Thoracic aorta (tissue), 2 donors: ENCODE measurements around the gene TMEM121B. TPM values are rescaled to one million over a fixed set of nuclear protein-coding genes. Genes with fewer than 3 reads are reported as not detected.
A peak's percentile ranks its signal among the peaks of the same experiment; 100 is the strongest.

Experiments
- ATAC-seq: fragments of 150-250 bp; one replicate; pipeline ENCODE4 v1.8.0; 2017; ENCODE audit warnings: low read depth; ENCODE audit not compliant: insufficient number of reproducible peaks, low FRiP score
- DNase-seq: peaks from one replicate; pipeline ENCODE4 v3.0.0-alpha.2; 2020; ENCODE audit warnings: low spot score
- H3K27ac ChIP-seq, 2 donors: fragments of 200-600 bp; sonication (generic); 1 replicate in 1 of 2; 2 replicates in 1 of 2; pipeline ENCODE4 v1.5.1; 2016; ENCODE audit warnings: mild to moderate bottlenecking in 2 of 2, moderate library complexity in 2 of 2
- H3K27me3 ChIP-seq: fragments of 200-600 bp; sonication (generic); replicated peaks from 2 replicates; pipeline ENCODE4 v1.6.0; 2016; ENCODE audit warnings: mild to moderate bottlenecking; ENCODE audit not compliant: insufficient read depth
- H3K36me3 ChIP-seq: fragments of 200-600 bp; sonication (generic); one replicate; pipeline ENCODE4 v1.5.1; 2016
- H3K4me1 ChIP-seq, 2 donors: fragments of 200-600 bp; sonication (generic); 1 replicate in 1 of 2; 2 replicates in 1 of 2; pipeline versions ENCODE4 v1.5.1 to v1.6.0; 2016; ENCODE audit warnings: low read depth in 2 of 2, mild to moderate bottlenecking in 1 of 2; ENCODE audit not compliant: control insufficient read depth in 1 of 2
- H3K4me3 ChIP-seq: fragments of 200-600 bp; sonication (generic); 2 replicates; pipeline ENCODE4 v1.5.1; 2016; ENCODE audit warnings: mild to moderate bottlenecking
- H3K9me3 ChIP-seq: fragments of 200-600 bp; sonication (generic); 2 replicates; pipeline ENCODE4 v1.5.1; 2016
- CTCF ChIP-seq: fragments of 200-600 bp; sonication (generic); IDR thresholded peaks from one replicate; pipeline ENCODE4 v1.5.1; 2019; ENCODE audit warnings: antibody characterized with exemption
- total RNA-seq, 2 donors: library from RNA; depleted of rRNA; stranded (reverse); fragments of >200 nt; gene quantifications; one replicate each; pipeline versions ENCODE4 v1.1.0 to v1.2.3, GENCODE V29; 2016

Gene TMEM121B
- total RNA-seq, 2 donors from 2014 or later: 1.1 to 2.0 TPM

DNA sequence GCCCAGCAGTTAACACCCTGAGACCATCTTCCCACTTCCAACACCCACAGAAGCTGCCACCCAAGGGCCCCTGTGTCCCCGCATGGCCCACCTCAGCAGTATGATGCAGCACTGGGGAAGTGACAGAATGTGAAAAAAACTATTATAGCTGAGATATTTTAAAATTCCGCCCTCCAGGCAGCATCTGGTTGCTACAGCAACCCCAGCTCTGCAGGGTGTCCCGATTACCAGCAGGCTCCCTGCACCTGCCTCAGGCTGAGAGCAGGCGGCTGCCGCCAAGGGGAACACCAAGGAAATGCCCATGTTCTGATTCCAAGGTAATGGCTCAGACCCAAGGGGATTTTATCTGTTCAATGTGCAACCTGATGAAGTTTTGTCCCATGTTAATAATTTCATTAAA is 10.5 kb upstream of the TMEM121B start:
- DNase-seq (no peak), ATAC-seq (no peak)
- Histone ChIP-seq H3K4me1 (no peaks in the 10 kb centered on the region), H3K36me3 (no peaks in the 10 kb centered on the region), H3K4me3 (no peak overlapping the region), H3K27ac (no peak overlapping the region), H3K27me3 (no peaks in the 10 kb centered on the region), H3K9me3 (no peaks in the 10 kb centered on the region)
- TF ChIP-seq CTCF: no peak

DNA sequence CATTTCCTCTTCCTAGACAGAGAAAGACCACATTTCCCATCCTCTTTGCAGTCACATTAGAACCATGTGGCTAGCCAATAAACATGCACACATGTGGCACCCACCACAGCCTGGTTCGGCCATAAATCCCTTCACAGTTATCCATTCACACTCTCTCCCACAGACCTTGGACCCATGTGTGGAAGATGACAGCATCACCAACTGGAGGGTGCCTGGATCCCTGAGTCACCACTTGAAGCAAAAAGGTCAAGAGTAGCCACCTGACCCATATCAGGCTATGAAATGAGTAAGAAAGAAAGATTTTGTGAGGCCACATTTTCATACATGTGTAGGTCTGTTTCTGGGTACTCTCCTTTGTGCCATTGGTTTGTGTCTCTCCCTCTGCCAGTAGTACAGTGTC is 9.0 kb upstream of the TMEM121B start:
- Histone ChIP-seq H3K9me3 (no peaks in the 10 kb centered on the region), H3K4me1 (no peaks in the 10 kb centered on the region), H3K27me3 (no peaks in the 10 kb centered on the region), H3K27ac (no peak overlapping the region), H3K4me3 (no peak overlapping the region), H3K36me3 (no peaks in the 10 kb centered on the region)
- no peak for ATAC-seq
- no peak for TF ChIP-seq CTCF
- DNase-seq: no peak

DNA sequence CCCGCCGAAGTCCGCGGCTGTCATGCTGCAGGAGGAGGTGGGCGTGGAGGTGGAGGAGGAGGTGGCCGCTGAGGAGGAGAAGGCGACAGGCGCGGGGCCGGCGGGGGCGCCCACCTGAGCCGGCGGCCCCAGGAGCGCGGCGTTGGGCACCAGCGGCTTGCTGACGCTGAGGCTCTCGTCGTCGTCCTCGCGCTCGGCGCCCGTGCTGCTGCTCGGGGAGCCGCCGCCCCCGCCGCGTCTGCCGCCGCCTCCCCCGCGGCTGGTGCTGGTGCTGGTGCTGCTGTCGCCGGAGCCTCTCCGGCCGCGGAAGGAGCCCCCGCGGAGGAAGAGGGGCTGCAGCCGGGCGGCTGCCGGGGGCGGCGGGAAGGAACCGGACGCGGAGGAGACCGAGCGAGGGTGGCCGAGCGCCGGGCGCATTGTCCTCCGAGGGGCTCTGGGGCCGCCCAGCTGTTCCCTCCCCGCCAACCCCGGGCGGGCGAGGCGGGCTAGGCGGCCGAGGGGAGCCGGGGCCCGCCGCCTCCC is 388 bp downstream of the TMEM121B start:
- DNase-seq: no peak
- peaks cover 5 to 8% of the 10 kb centered on the region in 2 donors for H3K4me1 ChIP-seq
- H3K27me3 ChIP-seq: peaks cover 12% of the 10 kb centered on the region
- H3K9me3 ChIP-seq: no peaks in the 10 kb centered on the region
- ATAC-seq: no peak
- no peak overlapping the region for H3K27ac ChIP-seq
- peak overlapping the region; percentile 74 for H3K4me3 ChIP-seq
- no peaks in the 10 kb centered on the region for H3K36me3 ChIP-seq
- no peak for TF ChIP-seq CTCF

GRCh38 chr22:17120281-17120680 is 879 bp downstream of the TMEM121B start:
- Histone ChIP-seq H3K4me3 (no peak overlapping the region), H3K4me1 (peaks cover 5 to 8% of the 10 kb centered on the region in 2 donors), H3K9me3 (no peaks in the 10 kb centered on the region), H3K36me3 (no peaks in the 10 kb centered on the region), H3K27ac (no peak overlapping the region), H3K27me3 (peaks cover 12% of the 10 kb centered on the region)
- ATAC-seq (no peak), DNase-seq (no peak)
- TF ChIP-seq CTCF: no peak

- no peak overlapping the region for H3K27ac ChIP-seq
- DNase-seq: no peak
- H3K4me1 ChIP-seq: peaks cover 5 to 8% of the 10 kb centered on the region in 2 donors
- H3K27me3 ChIP-seq: peaks cover 12% of the 10 kb centered on the region
- H3K9me3 ChIP-seq: no peaks in the 10 kb centered on the region
- TF ChIP-seq CTCF: no peak
- no peaks in the 10 kb centered on the region for H3K36me3 ChIP-seq
- no peak overlapping the region for H3K4me3 ChIP-seq
- no peak for ATAC-seq
Measured at GRCh38 chr22:17119481-17120202, 1.5 kb downstream of the TMEM121B start.
